IMR-90 (cell line): Measurements from ENCODE around the gene CEBPE. TPM values are rescaled to one million over a fixed set of nuclear protein-coding genes. Genes with fewer than 3 reads are reported as not detected.

ENCODE experiments used
- ATAC-seq: fragments of 200-7000 bp; cut with Tn5 transposase; 2 replicates; pipeline ENCODE4 v1.9.1; 2020; ENCODE audit warnings: low read depth, mild to moderate bottlenecking, moderate library complexity
- BruUV-seq: library from RNA; stranded (reverse); fragments of 400-500 nt; replicated peaks from 2 replicates; lab custom pipeline; 2021; lab: Mats Ljungman, UMichigan
- CTCF ChIA-PET: fragments of 300-600 bp; formaldehyde crosslinking; extraction: SDS; loops from one replicate; lab custom pipeline; 2021; ENCODE audit warnings: antibody characterized with exemption; lab: Yijun Ruan, JAX
- POLR2A ChIA-PET: fragments of 300-600 bp; sonication (Branson Sonifier 250); formaldehyde crosslinking; loops from one replicate; lab custom pipeline; 2022; ENCODE audit warnings: antibody characterized with exemption; ENCODE audit not compliant: unreplicated experiment; lab: Charles Lee
- DNase-seq: peaks from one replicate; pipeline ENCODE4 v3.0.0; 2013
- H2AFZ ChIP-seq: replicated peaks from 2 replicates; pipeline ENCODE3; 2013; ENCODE audit warnings: low read length, mild to moderate bottlenecking; ENCODE audit not compliant: poor library complexity
- H2AK5ac ChIP-seq: 2 replicates; pipeline ENCODE4 v1.6.1; 2013; ENCODE audit warnings: low read depth, low read length, inconsistent platforms
- H2AK9ac ChIP-seq: replicated peaks from 2 replicates; pipeline ENCODE3; 2013; ENCODE audit warnings: mild to moderate bottlenecking, low read depth, low read length, moderate library complexity; ENCODE audit not compliant: poor library complexity
- H2BK120ac ChIP-seq: 2 replicates; pipeline ENCODE4 v1.6.1; 2013; ENCODE audit warnings: low read depth, low read length, inconsistent platforms
- H2BK15ac ChIP-seq: 3 replicates; pipeline ENCODE4 v1.6.1; 2013; ENCODE audit warnings: low read depth, low read length, inconsistent platforms
- H2BK20ac ChIP-seq: 2 replicates; pipeline ENCODE4 v1.6.1; 2013; ENCODE audit warnings: low read depth, mild to moderate bottlenecking, inconsistent platforms, low read length, moderate library complexity
- H2BK5ac ChIP-seq: 2 replicates; pipeline ENCODE4 v1.6.1; 2013; ENCODE audit warnings: mild to moderate bottlenecking, low read depth, low read length, inconsistent platforms; ENCODE audit not compliant: poor library complexity, severe bottlenecking
- H3K14ac ChIP-seq: replicated peaks from 2 replicates; pipeline ENCODE4 v1.6.1; 2013; ENCODE audit warnings: low read depth, low read length, inconsistent platforms
- H3K18ac ChIP-seq: 2 replicates; pipeline ENCODE4 v1.6.1; 2013; ENCODE audit warnings: low read depth, low read length, control low read depth
- H3K23ac ChIP-seq: 2 replicates; pipeline ENCODE4 v1.6.1; 2013; ENCODE audit warnings: low read depth, low read length, inconsistent platforms
- H3K27ac ChIP-seq: 2 replicates; pipeline ENCODE4 v1.5.1; 2013; ENCODE audit warnings: mild to moderate bottlenecking, control low read depth, low read length; ENCODE audit not compliant: insufficient read depth
- H3K27me3 ChIP-seq: 2 replicates; pipeline ENCODE4 v1.6.1; 2013; ENCODE audit warnings: low read length; ENCODE audit not compliant: control insufficient read depth, insufficient read depth
- H3K36me3 ChIP-seq: 2 replicates; pipeline ENCODE4 v1.6.1; 2013; ENCODE audit warnings: low read length, mixed read lengths; ENCODE audit not compliant: control insufficient read depth, insufficient read depth
- H3K4ac ChIP-seq: 2 replicates; pipeline ENCODE4 v1.6.1; 2013; ENCODE audit warnings: low read depth, low read length, inconsistent platforms
- H3K4me1 ChIP-seq: 2 replicates; pipeline ENCODE4 v1.6.1; 2013; ENCODE audit warnings: low read length, mixed read lengths; ENCODE audit not compliant: control insufficient read depth, insufficient read depth
- H3K4me2 ChIP-seq: 2 replicates; pipeline ENCODE4 v1.6.1; 2013; ENCODE audit warnings: low read depth, mild to moderate bottlenecking, control low read depth, low read length, moderate library complexity
- H3K4me3 ChIP-seq: 2 replicates; pipeline ENCODE4 v1.5.1; 2013; ENCODE audit warnings: low read depth, mild to moderate bottlenecking, control low read depth, low read length, moderate library complexity; ENCODE audit not compliant: insufficient read depth
- H3K56ac ChIP-seq: 2 replicates; pipeline ENCODE4 v1.6.1; 2013; ENCODE audit warnings: low read length, inconsistent platforms; ENCODE audit not compliant: insufficient read depth; ENCODE audit errors: extremely low read depth
- H3K79me1 ChIP-seq, 2 experiments: 2 replicates each; pipeline ENCODE4 v1.6.1; 2013; ENCODE audit warnings: low read length in 2 of 2, inconsistent platforms in 1 of 2, low read depth in 1 of 2
- H3K9ac ChIP-seq: 2 replicates; pipeline ENCODE4 v1.6.1; 2013; ENCODE audit warnings: low read depth, low read length, control low read depth
- H3K9me1 ChIP-seq: 2 replicates; pipeline ENCODE4 v1.6.1; 2013; ENCODE audit warnings: low read length, inconsistent platforms; ENCODE audit not compliant: insufficient read depth
- H3K9me3 ChIP-seq: 2 replicates; pipeline ENCODE4 v1.6.1; 2013; ENCODE audit warnings: low read length; ENCODE audit not compliant: control insufficient read depth, insufficient read depth
- H4K20me1 ChIP-seq: 2 replicates; pipeline ENCODE4 v1.6.1; 2013; ENCODE audit warnings: low read length, inconsistent platforms; ENCODE audit not compliant: insufficient read depth
- H4K5ac ChIP-seq: 2 replicates; pipeline ENCODE4 v1.6.1; 2013; ENCODE audit warnings: mild to moderate bottlenecking, low read depth, low read length, control low read depth
- H4K8ac ChIP-seq, 2 experiments: 2 replicates each; pipeline ENCODE4 v1.6.1; 2013; ENCODE audit warnings: low read depth in 2 of 2, low read length in 2 of 2, control low read depth in 1 of 2, inconsistent platforms in 1 of 2
- H4K91ac ChIP-seq: 2 replicates; pipeline ENCODE4 v1.6.1; 2013; ENCODE audit warnings: low read depth, low read length, inconsistent platforms; ENCODE audit not compliant: insufficient read depth
- BHLHE40 ChIP-seq: fragments of 150-350 bp; IDR thresholded peaks from 2 replicates; pipeline ENCODE4 v1.6.1; 2016; ENCODE audit warnings: mild to moderate bottlenecking, low read depth, low read length
- CEBPB ChIP-seq: IDR thresholded peaks from 2 replicates; pipeline ENCODE4 v1.6.1; 2012; ENCODE audit warnings: low read depth, low read length, improper control_type of control experiment
- CHD1 ChIP-seq: IDR thresholded peaks from 2 replicates; pipeline ENCODE4 v1.6.1; 2012; ENCODE audit warnings: low read depth, low read length, improper control_type of control experiment
- CTCF ChIP-seq: conservative IDR thresholded peaks from 2 replicates; pipeline ENCODE4 v1.5.1; 2012; ENCODE audit warnings: mild to moderate bottlenecking, low read depth, low read length, improper control_type of control experiment
- ELK1 ChIP-seq: fragments of 150-350 bp; IDR thresholded peaks from 2 replicates; pipeline ENCODE4 v1.6.1; 2016; ENCODE audit warnings: low read depth, mild to moderate bottlenecking, low read length, moderate library complexity, borderline replicate concordance
- FOS ChIP-seq: fragments of 150-350 bp; IDR thresholded peaks from 2 replicates; pipeline ENCODE4 v1.6.1; 2016; ENCODE audit warnings: low read depth, low read length
- MAFK ChIP-seq: IDR thresholded peaks from 2 replicates; pipeline ENCODE4 v1.6.1; 2012; ENCODE audit warnings: low read depth, low read length, improper control_type of control experiment
- MXI1 ChIP-seq: IDR thresholded peaks from 2 replicates; pipeline ENCODE4 v1.6.1; 2012; ENCODE audit warnings: low read depth, mild to moderate bottlenecking, low read length, moderate library complexity, borderline replicate concordance
- NFE2L2 ChIP-seq: fragments of 150-350 bp; IDR thresholded peaks from 2 replicates; pipeline ENCODE4 v1.6.1; 2016; ENCODE audit warnings: low read depth, mild to moderate bottlenecking, low read length
- POLR2A ChIP-seq: IDR thresholded peaks from 2 replicates; pipeline ENCODE4 v1.6.1; 2012; ENCODE audit warnings: mild to moderate bottlenecking, low read depth, low read length
- RAD21 ChIP-seq: IDR thresholded peaks from 2 replicates; pipeline ENCODE4 v1.6.1; 2012; ENCODE audit warnings: low read length, improper control_type of control experiment
- RCOR1 ChIP-seq: IDR thresholded peaks from 2 replicates; pipeline ENCODE4 v1.6.1; 2012; ENCODE audit warnings: mild to moderate bottlenecking, low read length, improper control_type of control experiment; ENCODE audit not compliant: insufficient replicate concordance
- RFX5 ChIP-seq: IDR thresholded peaks from 2 replicates; pipeline ENCODE4 v1.8.0; 2012; ENCODE audit warnings: low read depth, mild to moderate bottlenecking, low read length, moderate library complexity
- SMC3 ChIP-seq: fragments of 150-350 bp; IDR thresholded peaks from 2 replicates; pipeline ENCODE4 v1.6.1; 2016; ENCODE audit warnings: low read depth, mild to moderate bottlenecking, antibody characterized with exemption, low read length, moderate library complexity
- WGBS, 2 experiments: methylation state at CpG; one replicate each; pipeline versions ENCODE4 v1.1.5 to v1.1.7; 2013; ENCODE audit warnings: missing lambda C conversion rate in 2 of 2; ENCODE audit not compliant: insufficient read length in 1 of 2; ENCODE audit errors: extremely low coverage in 2 of 2; 5-methylcytosine and 5-hydroxymethylcytosine counted together
- dilution Hi-C: fragments of 300-500 bp; cut with HindIII; formaldehyde crosslinking; loops from one replicate; pipeline ENCODE4 v1.14.3; 2018; ENCODE audit warnings: low sequenced_read_pairs; ENCODE audit not compliant: unreplicated experiment
- in situ Hi-C: fragments of 300-500 bp; cut with MboI; formaldehyde crosslinking; loops from 3 replicates; pipeline ENCODE4 v1.14.3; 2019; ENCODE audit warnings: low sequenced_read_pairs, inconsistent platforms, mixed read lengths
- intact Hi-C: fragments of 100-400 bp; cut with micrococcal nuclease; formaldehyde crosslinking; loops from 2 replicates; pipeline ENCODE4 v1.10.0; 2022
- polyA plus RNA-seq, 3 experiments: library from polyadenylated mRNA; depleted of rRNA; stranded (reverse); fragments of >200 nt; gene quantifications; 2 replicates each; pipeline ENCODE4 v1.2.3, GENCODE V29; 2012; ENCODE audit warnings: low replicate concordance in 1 of 3
- total RNA-seq: library from RNA; depleted of rRNA; stranded (reverse); fragments of >200 nt; gene quantifications from 2 replicates; pipeline ENCODE4 v1.2.3, GENCODE V29; 2012
- TF ChIP-seq, protein P1 (sequence below): fragments of 150-350 bp; IDR thresholded peaks from 2 replicates; pipeline ENCODE4 v1.6.1; 2017; ENCODE audit warnings: mild to moderate bottlenecking, antibody characterized with exemption, low read length, low read depth

CEBPE gene
- total and polyA plus RNA-seq, 2 of the 4 experiments (the other 2 are of a cell fraction), result 0.05 TPM; not detected in 1

DNA sequence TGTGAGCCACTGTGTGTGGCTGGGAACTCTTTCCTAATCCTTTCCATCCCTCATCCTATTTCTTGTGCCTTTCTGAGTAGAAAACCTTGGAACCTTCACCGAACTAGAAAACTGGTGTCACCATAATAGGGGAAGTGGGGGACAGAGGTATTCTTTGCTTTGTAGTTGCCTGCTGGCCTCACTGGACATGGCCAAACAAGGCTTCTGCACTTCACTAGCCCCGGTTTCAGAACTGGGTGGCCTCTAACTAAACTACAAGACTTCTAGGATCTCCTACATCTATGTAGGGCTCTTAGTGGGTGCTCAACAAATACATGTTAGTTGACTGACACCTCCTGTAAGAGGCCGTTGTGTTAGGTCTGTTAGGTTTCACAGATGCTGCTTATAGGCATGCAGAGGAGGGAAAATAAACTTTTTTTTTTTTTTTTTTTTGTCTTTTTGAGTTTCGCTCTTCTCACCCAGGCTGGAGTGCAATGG lies 13.7 kb downstream of the CEBPE start:
- DNase-seq, result no peak
- Histone ChIP-seq H3K9ac (no peak overlapping the region), H3K18ac (no peak overlapping the region), H2AK5ac (peak overlapping the region; percentile 77), H3K14ac (0 out of 2 replicates have a peak overlapping the region, but pooled peaks have one; percentile 25), H2AFZ (no peak overlapping the region), H3K4me3 (no peak overlapping the region), H4K20me1 (0 out of 2 replicates have a peak, but pooled peaks cover 5% of the 10 kb centered on the region), H2BK15ac (0 out of 3 replicates have a peak overlapping the region, but pooled peaks have one; percentile 65), H3K79me1 (peaks cover 0 to 11% of the 10 kb centered on the region in 2 experiments; a peak in 2 of 4 replicates), H2BK20ac (peak overlapping the region; percentile 9; the same call in 1 of the 2 replicates), H3K4me1 (peaks cover 6% of the 10 kb centered on the region), H2AK9ac (no peak overlapping the region), H3K4ac (peak overlapping the region; percentile 75; the same call in 1 of the 2 replicates), H4K5ac (no peak overlapping the region), H3K23ac (no peak overlapping the region), H4K8ac (0 out of 4 replicates have a peak overlapping the region, but pooled peaks of 1 of the 2 experiments have one; percentile 39), H3K9me1 (no peaks in the 10 kb centered on the region; the same call in 1 of the 2 replicates), H2BK5ac (no peak overlapping the region), H4K91ac (no peak overlapping the region), H3K9me3 (no peaks in the 10 kb centered on the region), H3K36me3 (peaks cover 3% of the 10 kb centered on the region; the same call in 1 of the 2 replicates), H3K4me2 (no peak overlapping the region), H3K27ac (no peak overlapping the region), H3K56ac (no peak overlapping the region), H3K27me3 (no peaks in the 10 kb centered on the region), H2BK120ac (no peak overlapping the region)
- CTCF ChIA-PET, result no interaction called here
- no TSS peak for BruUV-seq
- dilution Hi-C loops, result no loop called here
- POLR2A ChIA-PET, result no interaction called here
- in situ Hi-C loops, result no loop called here
- no peak for ATAC-seq
- no CpG with 5 or more reads among the region's 4 CpGs for WGBS, 2 experiments
- no peak for TF ChIP-seq CTCF
- TF ChIP-seq, protein P1, sequence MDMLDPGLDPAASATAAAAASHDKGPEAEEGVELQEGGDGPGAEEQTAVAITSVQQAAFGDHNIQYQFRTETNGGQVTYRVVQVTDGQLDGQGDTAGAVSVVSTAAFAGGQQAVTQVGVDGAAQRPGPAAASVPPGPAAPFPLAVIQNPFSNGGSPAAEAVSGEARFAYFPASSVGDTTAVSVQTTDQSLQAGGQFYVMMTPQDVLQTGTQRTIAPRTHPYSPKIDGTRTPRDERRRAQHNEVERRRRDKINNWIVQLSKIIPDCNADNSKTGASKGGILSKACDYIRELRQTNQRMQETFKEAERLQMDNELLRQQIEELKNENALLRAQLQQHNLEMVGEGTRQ, result no peak
- no peak for TF ChIP-seq FOS
- no peak for TF ChIP-seq RFX5
- no peak for TF ChIP-seq POLR2A
- TF ChIP-seq NFE2L2, result no peak
- TF ChIP-seq RAD21, result no peak
- no peak for TF ChIP-seq CHD1
- TF ChIP-seq CEBPB, result no peak
- TF ChIP-seq MAFK, result no peak
- no peak for TF ChIP-seq BHLHE40
- no peak for TF ChIP-seq MXI1
- no peak for TF ChIP-seq RCOR1
- TF ChIP-seq SMC3, result no peak
- no peak for TF ChIP-seq ELK1
- intact Hi-C loops, result no loop called here
